ENCODE measurements around the gene KIF5C. TPM values are rescaled to one million over a fixed set of nuclear protein-coding genes. Genes with fewer than 3 reads are reported as not detected.

Gene KIF5C
- 20.4 and 38.9 TPM in 2 replicates for total RNA-seq (ENCODE audit: low replicate concordance)
- long read RNA-seq, partial matches to known transcripts: 4 of 7 reads
- long read RNA-seq, other reads (novel, unspliced or antisense): 3 of 7 reads

GRCh38 chr2:148874868-148875341 is at the start of gene KIF5C:
Gene KIF5C, plus strand, starts transcription at chr2:148875227. Its CDS starts 391 bp downstream, at chr2:148875618.
- H3K27ac Mint-ChIP-seq: peak within 1 kb of the TSS; percentile 58

GRCh38 chr2:148826791-148827190 is 48.2 kb upstream of the KIF5C start:
- no peak for DNase-seq (ENCODE audit: extremely low spot score, unreplicated experiment)
- peaks cover 4% of the 10 kb centered on the region for H3K9me3 Mint-ChIP-seq
- peaks cover 7% of the 10 kb centered on the region for H3K27me3 Mint-ChIP-seq
- TF ChIP-seq, protein P1, sequence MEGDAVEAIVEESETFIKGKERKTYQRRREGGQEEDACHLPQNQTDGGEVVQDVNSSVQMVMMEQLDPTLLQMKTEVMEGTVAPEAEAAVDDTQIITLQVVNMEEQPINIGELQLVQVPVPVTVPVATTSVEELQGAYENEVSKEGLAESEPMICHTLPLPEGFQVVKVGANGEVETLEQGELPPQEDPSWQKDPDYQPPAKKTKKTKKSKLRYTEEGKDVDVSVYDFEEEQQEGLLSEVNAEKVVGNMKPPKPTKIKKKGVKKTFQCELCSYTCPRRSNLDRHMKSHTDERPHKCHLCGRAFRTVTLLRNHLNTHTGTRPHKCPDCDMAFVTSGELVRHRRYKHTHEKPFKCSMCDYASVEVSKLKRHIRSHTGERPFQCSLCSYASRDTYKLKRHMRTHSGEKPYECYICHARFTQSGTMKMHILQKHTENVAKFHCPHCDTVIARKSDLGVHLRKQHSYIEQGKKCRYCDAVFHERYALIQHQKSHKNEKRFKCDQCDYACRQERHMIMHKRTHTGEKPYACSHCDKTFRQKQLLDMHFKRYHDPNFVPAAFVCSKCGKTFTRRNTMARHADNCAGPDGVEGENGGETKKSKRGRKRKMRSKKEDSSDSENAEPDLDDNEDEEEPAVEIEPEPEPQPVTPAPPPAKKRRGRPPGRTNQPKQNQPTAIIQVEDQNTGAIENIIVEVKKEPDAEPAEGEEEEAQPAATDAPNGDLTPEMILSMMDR (conservative IDR thresholded peaks at IDR 0.05): no peak
- H3K27ac Mint-ChIP-seq: no peak overlapping the region
- H3K36me3 Mint-ChIP-seq: no peaks in the 10 kb centered on the region
- H3K4me1 Mint-ChIP-seq (ENCODE audit: unreplicated experiment): no peaks in the 10 kb centered on the region
- no peak overlapping the region for H3K4me3 Mint-ChIP-seq

More at GRCh38 chr2:148874868-148875341, at the start of gene KIF5C:
- Mint-ChIP-seq H3K9me3 (no peaks in the 10 kb centered on the region), H3K4me3 (peak within 1 kb of the TSS; percentile 90), H3K36me3 (no peaks in the 10 kb centered on the region), H3K4me1 (ENCODE audit: unreplicated experiment) (peaks cover 16% of the 10 kb centered on the region), H3K27me3 (peaks cover 50% of the 10 kb centered on the region)
- peak; percentile 93 for DNase-seq (ENCODE audit: extremely low spot score, unreplicated experiment)
- TF ChIP-seq, protein P1 (conservative IDR thresholded peaks at IDR 0.05): no peak

DNA sequence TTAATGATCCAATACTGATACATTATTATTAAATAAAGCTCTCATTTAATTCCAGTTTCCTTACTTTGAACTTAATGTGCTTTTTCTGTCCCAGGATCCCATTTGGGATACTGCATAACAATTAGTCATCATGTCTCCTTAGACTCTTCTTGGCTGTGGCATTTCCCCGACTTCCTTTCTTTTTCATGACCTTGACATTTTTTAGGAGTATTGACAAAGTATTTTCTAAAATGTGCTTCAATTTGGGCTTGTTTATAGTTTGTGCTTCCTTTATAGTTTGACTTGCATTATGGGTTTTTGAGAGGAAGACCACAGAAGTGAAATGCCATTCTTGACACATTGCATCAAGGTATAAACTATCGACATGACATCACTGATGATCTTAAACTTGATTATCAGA is 46.1 kb upstream of the KIF5C start:
- TF ChIP-seq, protein P1 (conservative IDR thresholded peaks at IDR 0.05): no peak
- Mint-ChIP-seq H3K36me3 (no peaks in the 10 kb centered on the region), H3K27me3 (peaks cover 13% of the 10 kb centered on the region), H3K9me3 (peaks cover 4% of the 10 kb centered on the region), H3K27ac (no peak overlapping the region), H3K4me1 (ENCODE audit: unreplicated experiment) (no peaks in the 10 kb centered on the region), H3K4me3 (no peak overlapping the region)
- no peak for DNase-seq (ENCODE audit: extremely low spot score, unreplicated experiment)

GRCh38 chr2:148829618-148830017 is 45.4 kb upstream of the KIF5C start:
- H3K27me3 Mint-ChIP-seq: peaks cover 13% of the 10 kb centered on the region
- H3K4me3 Mint-ChIP-seq: no peak overlapping the region
- TF ChIP-seq, protein P1 (conservative IDR thresholded peaks at IDR 0.05): no peak
- H3K4me1 Mint-ChIP-seq (ENCODE audit: unreplicated experiment): no peaks in the 10 kb centered on the region
- no peak overlapping the region for H3K27ac Mint-ChIP-seq
- no peak for DNase-seq (ENCODE audit: extremely low spot score, unreplicated experiment)
- no peaks in the 10 kb centered on the region for H3K36me3 Mint-ChIP-seq
- peaks cover 4% of the 10 kb centered on the region for H3K9me3 Mint-ChIP-seq

DNA sequence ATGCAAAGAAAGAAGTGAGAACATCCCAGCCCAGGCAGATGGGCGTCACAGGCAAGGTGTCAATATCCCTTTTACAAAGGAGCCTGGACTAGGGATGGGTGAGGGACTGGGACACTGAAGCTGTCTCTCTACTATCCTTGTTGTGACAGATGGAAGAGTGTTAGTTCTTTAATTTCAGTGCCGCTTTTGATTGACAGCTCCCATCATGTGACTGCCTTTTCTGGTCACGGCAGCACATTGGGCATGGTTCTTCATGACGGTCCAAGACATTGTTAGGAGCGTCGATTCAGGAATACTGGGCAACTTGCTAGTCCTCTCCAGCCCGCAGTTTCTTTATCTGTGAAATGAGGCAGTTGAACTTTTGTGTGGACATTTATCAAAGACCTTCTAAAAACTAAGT is 42.4 kb upstream of the KIF5C start:
- H3K27me3 Mint-ChIP-seq: peaks cover 21% of the 10 kb centered on the region
- no peak for DNase-seq (ENCODE audit: extremely low spot score, unreplicated experiment)

More for the DNA sequence above, 42.4 kb upstream of the KIF5C start:
- H3K4me3 Mint-ChIP-seq: no peak overlapping the region
- no peak overlapping the region for H3K27ac Mint-ChIP-seq
- no peaks in the 10 kb centered on the region for H3K36me3 Mint-ChIP-seq
- TF ChIP-seq, protein P1 (conservative IDR thresholded peaks at IDR 0.05): no peak
- H3K4me1 Mint-ChIP-seq (ENCODE audit: unreplicated experiment): no peaks in the 10 kb centered on the region
- peaks cover under 1% of the 10 kb centered on the region for H3K9me3 Mint-ChIP-seq
